IPS-11a (cell line): ENCODE measurements around the gene SEMA4C.
A peak's percentile ranks its signal among the peaks of the same experiment; 100 is the strongest.

Experiments used
- H3K4me3 ChIP-seq: one replicate; pipeline ENCODE4 v1.5.1; 2013; ENCODE audit warnings: low read depth, low read length, control low read depth

Gene SEMA4C

GRCh38 chr2:96882906-96883305 lies 13.0 kb upstream of the SEMA4C start:
- no peak overlapping the region for H3K4me3 ChIP-seq

DNA sequence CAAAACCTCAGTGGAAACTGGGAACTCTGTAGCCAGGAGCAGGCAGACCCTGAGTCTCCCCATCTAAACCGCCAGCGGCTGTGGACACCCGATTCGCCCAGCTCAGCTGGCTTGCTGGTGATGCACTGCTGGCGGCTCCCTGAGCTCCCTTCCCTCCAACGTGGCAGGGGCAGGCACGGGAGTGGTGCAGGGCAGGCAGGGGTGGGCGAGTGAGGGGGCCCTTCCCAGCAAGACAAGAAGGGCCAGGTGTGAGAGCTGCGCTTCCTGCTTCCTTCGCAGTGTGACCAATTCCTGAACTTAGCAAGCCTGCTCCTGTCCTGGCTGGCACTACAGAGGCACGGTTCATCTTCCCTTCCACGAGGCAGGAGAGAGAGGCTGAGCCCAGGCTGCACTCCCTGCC lies 12.3 kb upstream of the SEMA4C start:
- no peak overlapping the region for H3K4me3 ChIP-seq

DNA sequence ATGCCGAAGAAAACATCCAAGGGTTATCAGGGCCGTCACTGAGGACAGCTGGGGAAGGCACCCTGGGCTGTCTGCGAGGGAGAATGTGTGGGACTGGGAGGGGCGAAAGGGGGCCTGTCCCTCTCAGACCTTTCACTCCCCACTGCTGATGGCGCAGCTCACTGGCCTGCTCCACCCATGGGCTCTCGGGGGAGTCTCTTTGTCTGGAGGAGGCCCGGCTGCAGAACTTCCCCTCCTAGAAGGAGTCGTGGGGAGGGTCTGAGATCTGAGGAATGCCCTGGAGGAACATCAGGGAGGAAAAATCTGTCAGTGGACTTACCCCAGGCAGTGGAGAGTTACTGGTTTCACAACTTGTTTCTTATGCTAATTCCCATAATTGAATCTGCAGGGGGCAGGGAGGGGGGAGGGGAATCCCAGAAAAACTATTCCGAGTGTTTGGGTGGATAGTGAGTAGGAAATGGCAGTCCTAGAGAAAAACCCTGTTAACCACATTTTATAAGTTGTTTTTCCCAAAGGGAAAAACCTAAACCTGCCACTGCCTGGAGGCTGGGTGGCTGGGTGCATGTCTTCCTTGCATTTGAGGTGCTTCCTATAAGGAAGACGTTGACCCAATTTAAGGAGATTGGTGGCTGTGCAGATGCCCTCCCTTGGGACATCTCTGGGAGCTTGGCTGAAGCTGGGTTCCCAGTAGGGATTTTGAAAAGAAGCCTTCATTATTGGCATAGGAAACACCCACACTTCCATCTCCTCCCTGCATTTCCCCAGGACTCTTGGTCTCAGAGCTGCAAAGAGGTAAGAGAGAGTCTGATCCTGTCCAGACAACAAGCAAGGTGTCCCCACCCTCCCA lies 11.7 kb upstream of the SEMA4C start:
- no peak overlapping the region for H3K4me3 ChIP-seq

DNA sequence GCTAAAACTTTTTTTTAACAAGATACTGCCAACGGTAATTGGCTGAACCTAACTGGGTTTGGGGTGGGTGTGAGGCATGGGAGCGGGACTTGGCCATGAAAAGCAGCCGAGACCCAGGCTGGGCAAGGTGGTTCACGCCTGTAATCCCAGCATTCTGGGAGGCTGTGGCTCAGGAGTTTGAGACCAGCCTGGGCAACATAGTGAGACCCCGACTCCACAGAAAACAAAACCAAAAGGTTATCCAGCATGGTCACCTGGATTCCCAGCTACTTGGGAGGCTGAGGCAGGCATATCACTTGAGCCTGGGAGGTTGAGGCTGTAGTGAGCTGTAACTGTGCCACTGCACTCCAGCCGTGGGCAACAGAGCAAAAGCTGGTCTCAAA lies 11.0 kb upstream of the SEMA4C start:
- no peak overlapping the region for H3K4me3 ChIP-seq

DNA sequence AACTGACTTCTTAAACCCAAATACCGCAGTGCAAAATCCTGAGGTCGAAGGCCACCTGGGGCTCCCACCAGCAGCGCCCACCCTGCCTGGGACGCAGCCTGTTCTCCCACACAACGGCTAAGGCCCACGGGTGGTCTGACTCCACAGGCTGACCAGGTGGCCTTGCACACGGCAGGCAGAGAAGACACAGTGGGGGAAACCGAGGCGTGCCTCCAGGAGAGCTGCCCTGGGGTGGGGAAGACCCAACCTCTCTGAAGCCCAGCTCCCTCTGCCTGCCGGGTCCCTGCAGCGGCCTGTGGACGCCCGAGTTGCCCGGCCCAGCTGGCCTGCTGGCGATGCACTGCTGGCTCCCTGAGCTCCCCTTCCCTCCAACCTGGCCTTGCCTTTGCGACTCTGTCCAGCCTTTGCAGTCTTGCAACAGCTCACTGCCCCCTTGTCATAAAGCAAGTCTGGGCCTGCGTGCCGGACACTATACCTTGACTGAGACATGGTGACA lies 9.7 kb upstream of the SEMA4C start:
- H3K4me3 ChIP-seq = no peak overlapping the region

GRCh38 chr2:96878796-96879544 lies 9.1 kb upstream of the SEMA4C start:
- H3K4me3 ChIP-seq = no peak overlapping the region

GRCh38 chr2:96878171-96878570 lies 8.3 kb upstream of the SEMA4C start:
- no peak overlapping the region for H3K4me3 ChIP-seq

GRCh38 chr2:96877631-96878092 lies 7.8 kb upstream of the SEMA4C start:
- H3K4me3 ChIP-seq = no peak overlapping the region

DNA sequence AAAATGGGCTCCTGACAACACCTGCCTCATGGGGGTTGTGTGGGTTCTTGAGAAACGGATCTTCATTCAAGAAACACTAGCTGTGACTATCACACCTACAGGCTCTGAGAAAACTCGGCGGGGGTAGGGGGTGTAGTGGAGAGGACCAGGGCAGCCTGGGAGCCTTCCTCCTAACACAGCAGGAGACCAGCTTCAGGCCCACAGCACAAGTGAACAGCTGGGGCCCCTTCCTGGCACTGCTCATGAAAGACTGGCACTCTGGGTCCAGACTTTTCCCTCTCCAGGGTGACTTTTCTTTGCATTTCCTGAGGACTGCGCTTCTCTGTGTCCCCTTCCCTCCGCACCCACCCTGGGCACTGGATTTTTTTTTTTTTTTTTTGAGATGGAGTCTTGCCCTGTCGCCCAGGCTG lies 7.2 kb upstream of the SEMA4C start:
- H3K4me3 ChIP-seq = no peak overlapping the region

- H3K4me3 ChIP-seq = no peak overlapping the region
Observed at GRCh38 chr2:96876269-96877041, 6.6 kb upstream of the SEMA4C start.

- no peak overlapping the region for H3K4me3 ChIP-seq
Observed at GRCh38 chr2:96875498-96876268, 5.8 kb upstream of the SEMA4C start.

DNA sequence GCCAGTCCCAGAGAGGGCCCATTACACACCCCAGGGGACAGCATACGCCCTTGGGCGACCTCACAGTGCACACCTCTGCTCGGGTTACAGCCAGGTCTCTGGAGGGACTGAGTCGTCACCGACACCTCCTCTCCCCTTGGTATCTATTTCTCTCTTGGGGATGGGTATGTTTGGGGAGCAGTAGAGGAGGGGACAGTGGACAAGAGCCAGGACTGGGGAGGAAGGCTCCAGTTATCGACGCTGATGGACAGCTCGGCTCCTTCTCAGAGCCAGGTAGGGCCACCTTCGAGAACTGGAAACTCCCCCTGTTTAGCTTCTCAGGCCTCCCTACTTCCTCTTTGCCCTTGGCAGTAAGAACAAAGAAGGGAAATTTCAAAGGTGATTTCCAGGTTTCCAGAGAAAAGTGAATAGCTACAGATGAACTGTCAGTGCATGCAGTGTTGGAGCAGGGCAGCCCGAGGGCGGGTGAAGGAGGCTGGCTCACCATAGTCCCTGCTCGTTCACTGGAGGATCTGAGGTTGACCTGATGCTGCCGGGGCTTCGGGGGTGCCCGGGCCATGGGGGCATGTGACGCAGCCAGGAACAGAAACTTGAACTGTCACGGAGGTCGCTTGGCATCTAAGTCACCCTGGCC lies 4.4 kb upstream of the SEMA4C start:
- no peak overlapping the region for H3K4me3 ChIP-seq

DNA sequence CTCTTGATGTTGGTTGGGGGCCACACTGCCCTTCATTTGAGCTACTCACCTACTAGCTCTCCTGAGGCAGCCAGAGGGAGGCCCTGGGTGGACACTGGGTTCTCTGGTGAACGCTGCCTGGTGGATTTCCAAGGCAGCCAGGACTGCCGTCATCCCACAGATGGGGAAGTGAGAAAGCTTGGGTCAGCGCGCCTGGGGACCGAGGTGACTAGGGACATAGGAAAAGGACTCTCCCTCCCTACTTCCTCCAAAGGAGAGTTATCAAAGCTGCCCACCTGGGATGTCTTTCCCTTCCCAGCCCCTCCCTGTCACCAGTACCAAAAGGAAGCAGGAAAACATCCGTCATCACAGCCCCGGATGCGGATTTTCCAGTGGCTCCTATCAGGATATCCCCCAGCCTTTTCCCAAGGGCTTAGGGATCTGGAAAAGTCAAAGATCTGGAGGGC lies 3.8 kb upstream of the SEMA4C start:
- H3K4me3 ChIP-seq = no peak overlapping the region

DNA sequence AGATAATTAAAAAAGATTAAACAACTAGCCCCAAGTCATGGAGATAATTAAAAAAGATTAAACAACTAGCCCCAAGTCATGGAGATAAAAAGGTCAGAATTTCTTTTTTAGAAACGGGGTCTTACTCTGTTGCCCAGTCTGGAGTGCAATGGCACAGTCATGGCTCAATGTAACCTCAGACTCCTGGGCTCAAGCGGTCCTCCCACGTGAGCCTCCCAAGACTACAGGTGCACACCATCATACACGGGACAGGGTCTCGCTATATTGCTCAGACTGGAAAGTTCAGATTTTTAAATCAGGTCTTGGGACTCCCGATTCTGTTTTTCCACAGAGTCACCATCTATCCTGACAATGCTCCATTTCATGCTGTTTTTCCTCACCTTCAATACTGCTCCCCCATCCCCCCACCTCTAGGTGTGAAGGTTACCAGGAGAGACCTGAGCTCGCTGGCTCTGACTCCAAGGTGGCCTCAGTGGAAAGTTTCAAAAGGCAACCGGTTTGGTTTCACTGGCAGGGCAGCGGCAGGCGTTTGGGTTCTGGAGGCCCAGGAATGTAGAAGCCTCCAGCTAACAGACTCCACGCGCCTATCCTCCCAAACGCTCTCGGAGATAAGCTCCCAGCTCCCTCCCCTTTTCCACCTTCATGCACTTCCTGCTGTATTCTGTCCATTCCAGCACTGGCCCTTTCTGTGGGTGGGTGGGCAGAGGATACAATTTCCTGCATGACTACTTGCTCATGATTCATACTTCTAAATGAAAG lies 2.9 kb upstream of the SEMA4C start:
- H3K4me3 ChIP-seq = no peak overlapping the region

DNA sequence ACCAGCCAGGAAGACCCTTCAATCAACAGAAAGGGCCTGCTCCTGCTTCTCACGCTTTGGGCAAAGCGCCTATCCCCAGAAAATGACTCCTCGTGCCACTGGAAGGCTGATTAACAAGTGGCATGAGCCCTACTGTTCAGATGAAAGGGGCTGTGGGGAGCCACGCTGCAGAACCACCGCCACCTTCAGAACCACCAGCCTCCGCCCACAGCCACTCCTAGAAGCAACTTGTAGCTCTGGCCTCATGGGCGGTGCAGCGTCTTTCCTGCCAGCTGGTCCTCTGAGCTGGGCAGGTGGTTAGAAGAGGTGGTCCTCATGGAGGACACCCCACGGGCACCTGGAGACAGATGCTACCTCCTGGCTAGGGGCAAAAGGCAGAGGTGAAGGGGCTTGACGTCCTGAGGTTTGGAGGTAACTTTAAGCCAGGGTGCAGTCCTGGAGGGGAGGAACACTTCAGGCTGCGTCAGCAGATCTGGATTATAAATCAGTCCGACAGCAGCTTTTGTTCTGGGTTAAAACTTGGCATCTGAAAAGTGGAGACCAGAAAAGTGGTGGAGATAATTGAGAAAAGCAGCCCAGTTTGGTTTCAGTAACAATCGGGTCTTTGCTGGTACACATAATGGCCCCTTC lies 861 bp upstream of the SEMA4C start:
- peak overlapping the region; percentile 74 for H3K4me3 ChIP-seq

GRCh38 chr2:96869281-96869821 lies 529 bp downstream of the SEMA4C start:
- peak overlapping the region; percentile 74 for H3K4me3 ChIP-seq

DNA sequence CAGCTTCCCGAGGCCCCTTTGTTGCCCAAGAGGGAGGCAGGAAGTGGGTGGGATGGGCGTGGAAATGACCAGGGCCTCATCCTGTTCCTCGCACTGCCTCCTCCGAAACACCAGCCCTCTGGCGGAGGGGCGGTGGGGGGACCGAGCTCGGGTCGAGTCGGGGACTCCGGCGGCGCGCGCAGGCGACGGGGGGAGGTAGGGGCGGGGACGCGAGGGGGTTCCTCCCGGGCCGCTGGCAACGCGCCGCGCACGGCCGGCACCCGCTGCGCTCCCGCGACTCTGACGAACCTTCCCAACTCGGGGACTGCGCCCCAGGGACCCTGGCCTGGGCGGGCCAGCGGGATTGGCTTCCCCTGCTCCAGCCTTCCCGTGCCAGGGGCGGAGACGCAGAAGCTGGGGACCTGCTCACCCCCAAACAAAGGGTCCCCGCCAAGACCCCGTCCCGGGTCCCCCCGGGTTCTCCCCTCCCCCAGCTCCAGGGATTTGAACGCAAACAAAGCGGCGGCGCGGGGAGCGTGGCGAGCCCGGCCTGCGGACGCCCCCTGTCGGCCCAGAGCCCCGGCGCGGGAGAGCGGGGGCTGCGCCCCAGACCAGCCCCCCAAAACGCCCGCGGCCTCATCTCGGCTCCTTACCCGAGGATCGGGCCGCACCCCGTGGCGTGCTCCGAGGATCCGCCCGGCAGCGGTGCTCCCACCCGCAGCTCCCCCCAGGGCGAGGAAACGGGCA lies 1.2 kb downstream of the SEMA4C start:
- peak overlapping the region; percentile 74 for H3K4me3 ChIP-seq
